Stimulated activated CD4-positive, alpha-beta T cell treated with anti-CD3 and anti-CD28 coated beads, Interleukin-12 subunit alpha, Interleukin-12 subunit beta, amount 100 ng/mL, for 24 hours (primary cell): ENCODE data around the gene COL7A1.

Experiments used
- DNase-seq, 2 experiments: peaks; one replicate each; pipeline ENCODE4 v3.0.0-alpha.2; 2020; ENCODE audit warnings: low read depth in 2 of 2

The COL7A1 gene

GRCh38 chr3:48595075-48595525 lies at the start of gene COL7A1:
COL7A1 (minus strand) TSS chr3:48595329; CDS start chr3:48595159, 170 bp downstream.
- no peak for DNase-seq

GRCh38 chr3:48642605-48643004 lies 47.5 kb upstream of the COL7A1 start:
- DNase-seq: no peak

- no peak for DNase-seq
Observed at GRCh38 chr3:48641396-48641795, 46.3 kb upstream of the COL7A1 start.

- no peak for DNase-seq
Observed at GRCh38 chr3:48639944-48640606, 44.9 kb upstream of the COL7A1 start.

GRCh38 chr3:48637305-48637704 lies 42.2 kb upstream of the COL7A1 start:
- no peak for DNase-seq

- DNase-seq: no peak
Observed at GRCh38 chr3:48636149-48636655, 41.1 kb upstream of the COL7A1 start.

GRCh38 chr3:48635222-48636021 lies 40.3 kb upstream of the COL7A1 start, which contains the start of gene SLC26A6:
SLC26A6 (minus strand) TSS chr3:48635461; CDS start chr3:48635393, 68 bp downstream.
- DNase-seq: peak; percentile 87 to 93

- peak; percentile 31 to 65 for DNase-seq
Observed at GRCh38 chr3:48634661-48635221, 39.6 kb upstream of the COL7A1 start.

GRCh38 chr3:48633743-48634142 lies 38.6 kb upstream of the COL7A1 start:
- no peak for DNase-seq

GRCh38 chr3:48633256-48633655 lies 38.1 kb upstream of the COL7A1 start:
- DNase-seq: no peak

GRCh38 chr3:48631516-48632448 lies 36.7 kb upstream of the COL7A1 start:
- DNase-seq: no peak

GRCh38 chr3:48630833-48631232 lies 35.7 kb upstream of the COL7A1 start:
- DNase-seq: no peak

GRCh38 chr3:48630407-48630806 lies 35.3 kb upstream of the COL7A1 start:
- DNase-seq: no peak

GRCh38 chr3:48629894-48630293 lies 34.8 kb upstream of the COL7A1 start:
- DNase-seq: no peak

- no peak for DNase-seq
Observed at GRCh38 chr3:48628277-48629017, 33.3 kb upstream of the COL7A1 start.

GRCh38 chr3:48625600-48625999 lies 30.5 kb upstream of the COL7A1 start:
- no peak for DNase-seq

GRCh38 chr3:48624767-48625166 lies 29.6 kb upstream of the COL7A1 start:
- no peak for DNase-seq

GRCh38 chr3:48623851-48624547 lies 28.9 kb upstream of the COL7A1 start:
- no peak for DNase-seq

- DNase-seq: no peak
Observed at GRCh38 chr3:48621461-48621869, 26.3 kb upstream of the COL7A1 start, which contains the start of gene TMEM89. TMEM89 (minus strand) TSS chr3:48621769; CDS start chr3:48621756, 13 bp downstream.
